Measurements from ENCODE around the gene CDHR2.
"Not testable (repeated sequence)": the region's sequence is repeated elsewhere in the genome, so short reads cannot be mapped to it uniquely, and the experiment has no call there.

CDHR2 gene

GRCh38 chr5:176541338-176542134 is 7.6 kb upstream of the CDHR2 start:
- no peak for DNase-seq

GRCh38 chr5:176542135-176542595 is 7.0 kb upstream of the CDHR2 start:
- DNase-seq: no peak

- DNase-seq: no peak
Observed at GRCh38 chr5:176542596-176543427, 6.3 kb upstream of the CDHR2 start.

GRCh38 chr5:176543428-176544182 is 5.5 kb upstream of the CDHR2 start:
- peak; percentile 22 for DNase-seq

- no peak for DNase-seq
Observed at GRCh38 chr5:176545388-176545736, 3.8 kb upstream of the CDHR2 start.

- no peak for DNase-seq
Observed at GRCh38 chr5:176545737-176546509, 3.2 kb upstream of the CDHR2 start.

- DNase-seq: no peak
Observed at GRCh38 chr5:176547802-176548201, 1.3 kb upstream of the CDHR2 start.

- DNase-seq: no peak
Observed at GRCh38 chr5:176549871-176550270, 729 bp downstream of the CDHR2 start.

GRCh38 chr5:176550275-176550831 is 1.2 kb downstream of the CDHR2 start:
- no peak for DNase-seq

GRCh38 chr5:176550937-176551336 is 1.8 kb downstream of the CDHR2 start:
- not testable (repeated sequence) for DNase-seq

- DNase-seq: no peak
Observed at GRCh38 chr5:176552332-176552869, 3.3 kb downstream of the CDHR2 start.

- no peak for DNase-seq
Observed at GRCh38 chr5:176553260-176554085, 4.3 kb downstream of the CDHR2 start.

GRCh38 chr5:176557846-176558245 is 8.7 kb downstream of the CDHR2 start:
- DNase-seq: no peak

GRCh38 chr5:176559683-176560082 is 10.5 kb downstream of the CDHR2 start:
- DNase-seq: no peak

GRCh38 chr5:176560364-176560763 is 11.2 kb downstream of the CDHR2 start:
- no peak for DNase-seq

GRCh38 chr5:176561259-176561658 is 12.1 kb downstream of the CDHR2 start:
- DNase-seq: no peak

- DNase-seq: no peak
Observed at GRCh38 chr5:176562189-176562588, 13.0 kb downstream of the CDHR2 start.

GRCh38 chr5:176564002-176564401 is 14.9 kb downstream of the CDHR2 start:
- no peak for DNase-seq

- no peak for DNase-seq
Observed at GRCh38 chr5:176565760-176566288, 16.7 kb downstream of the CDHR2 start.

GRCh38 chr5:176568657-176569056 is 19.5 kb downstream of the CDHR2 start:
- no peak for DNase-seq

- no peak for DNase-seq
Observed at GRCh38 chr5:176570044-176570443, 20.9 kb downstream of the CDHR2 start.
